HG03159 (cell line): ENCODE data around the gene CDC42SE2.
A peak's percentile ranks its signal among the peaks of the same experiment; 100 is the strongest.

Source experiments
- ATAC-seq: cut with Tn5 transposase; IDR thresholded peaks from one replicate; pipeline ENCODE4 v1.9.1; 2021; ENCODE audit warnings: mild to moderate bottlenecking, moderate library complexity; ENCODE audit not compliant: unreplicated experiment

Gene CDC42SE2, protein sequence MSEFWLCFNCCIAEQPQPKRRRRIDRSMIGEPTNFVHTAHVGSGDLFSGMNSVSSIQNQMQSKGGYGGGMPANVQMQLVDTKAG

DNA sequence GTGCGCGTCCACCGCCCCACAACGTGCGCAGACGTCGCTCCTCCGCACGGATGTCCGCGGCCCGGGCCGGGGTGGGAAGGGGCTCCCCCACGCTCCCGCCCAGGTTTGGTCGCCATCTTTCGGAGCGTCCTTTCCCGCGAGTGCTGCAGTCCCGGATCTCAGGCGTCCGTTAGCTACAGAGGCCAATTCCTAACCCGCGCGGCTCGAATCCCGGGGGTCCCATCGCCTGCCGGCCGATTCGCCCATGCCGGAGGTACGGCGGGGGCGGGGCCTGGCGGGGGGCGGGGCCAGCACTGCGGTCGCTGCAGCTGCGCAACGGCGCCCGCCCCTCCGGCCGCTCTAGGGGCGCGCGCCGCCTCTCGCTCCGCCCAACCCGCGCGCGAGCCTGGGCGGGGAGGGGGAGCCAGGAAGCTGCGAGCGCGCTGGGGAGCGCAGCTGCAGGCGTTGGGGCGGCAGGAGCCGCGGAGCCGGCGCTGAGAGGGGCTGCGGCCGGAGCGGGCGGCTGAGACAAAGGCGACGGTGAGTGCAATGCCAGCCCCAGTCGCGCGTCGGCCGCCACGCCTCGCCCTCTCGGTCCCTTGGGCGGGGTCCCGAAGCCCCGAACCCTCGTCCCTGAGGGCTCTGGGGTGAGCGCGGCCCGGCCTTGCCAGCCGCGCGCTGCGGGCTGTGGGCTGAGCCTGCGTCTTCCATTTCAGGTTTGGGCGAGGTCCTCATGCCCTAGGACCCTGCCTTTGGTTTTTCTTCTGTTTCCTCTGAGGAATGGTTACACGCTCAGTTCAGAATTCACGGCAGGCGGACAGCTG, at the start of gene CDC42SE2:
TSS of gene CDC42SE2 (plus strand) at position 406 of the 803 bp plus-strand sequence. CDS start 95,441 bp downstream, outside the sequence.
- peak; percentile 83 for ATAC-seq

DNA sequence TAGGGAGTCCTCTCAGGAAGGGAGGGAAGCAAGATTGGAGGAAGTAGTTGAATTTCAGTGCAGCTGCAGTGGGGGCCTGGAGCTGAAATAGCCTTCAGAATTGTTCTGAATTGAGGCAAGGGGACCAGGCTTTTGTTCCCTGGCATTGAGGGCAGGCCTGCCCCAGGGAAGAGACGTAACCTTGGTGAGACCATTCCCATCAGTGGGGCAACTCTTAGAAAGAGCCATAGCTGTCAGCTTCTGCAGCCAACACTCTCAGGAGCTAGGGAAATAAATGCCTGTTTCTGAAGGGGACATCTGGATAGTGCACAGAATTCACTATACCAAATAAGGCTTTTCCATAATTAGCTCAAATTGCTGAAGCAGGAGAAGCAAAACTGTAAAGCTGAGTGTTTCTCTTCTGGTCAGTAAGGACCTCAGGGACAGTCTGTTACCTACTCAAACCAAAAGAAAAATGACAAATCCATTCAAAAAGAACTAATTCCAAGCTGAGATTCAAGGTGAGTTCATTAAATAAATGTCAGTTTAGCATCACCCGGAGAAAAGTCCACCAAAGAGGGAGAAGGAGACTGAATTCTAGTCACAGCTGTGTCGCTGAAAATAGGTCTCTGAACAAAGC, 49.1 kb upstream of the CDC42SE2 start:
- no peak for ATAC-seq

DNA sequence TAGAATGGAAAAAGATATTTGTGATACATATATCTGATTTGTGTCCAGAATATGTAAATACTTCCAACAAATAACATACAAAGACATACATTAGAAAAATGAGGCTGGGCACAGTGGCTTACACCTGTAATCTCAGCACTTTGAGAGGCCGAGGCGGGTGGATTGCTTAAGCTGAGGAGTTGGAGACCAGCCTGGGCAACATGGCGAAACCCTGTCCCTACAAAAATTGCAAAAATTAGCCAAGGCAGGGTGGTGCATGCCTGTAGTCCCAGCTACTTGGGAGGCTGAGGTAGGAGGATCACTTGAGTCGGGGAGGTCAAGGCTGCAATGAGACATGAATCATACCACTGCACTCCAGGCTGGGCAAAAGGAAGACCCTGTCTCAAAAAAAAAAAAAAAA, 46.1 kb upstream of the CDC42SE2 start:
- no peak for ATAC-seq

DNA sequence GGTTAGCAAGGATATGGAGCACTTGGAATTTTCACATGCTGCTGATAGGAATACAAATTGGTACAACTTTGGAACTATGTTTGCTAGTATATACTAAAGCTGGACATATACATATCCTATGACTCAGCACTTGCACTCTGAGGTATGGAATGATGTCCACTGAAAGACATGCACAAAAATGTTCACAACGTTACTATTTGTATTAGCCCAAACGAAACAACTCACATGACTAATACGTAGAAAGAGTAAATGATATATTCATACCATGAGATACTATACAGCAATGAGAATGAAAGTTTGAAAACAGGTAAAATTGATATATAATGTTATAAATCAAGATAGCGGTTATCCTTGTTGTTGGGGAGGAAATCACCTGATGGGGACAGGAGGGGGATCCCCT, 45.5 kb upstream of the CDC42SE2 start:
- peak; percentile 52 for ATAC-seq

DNA sequence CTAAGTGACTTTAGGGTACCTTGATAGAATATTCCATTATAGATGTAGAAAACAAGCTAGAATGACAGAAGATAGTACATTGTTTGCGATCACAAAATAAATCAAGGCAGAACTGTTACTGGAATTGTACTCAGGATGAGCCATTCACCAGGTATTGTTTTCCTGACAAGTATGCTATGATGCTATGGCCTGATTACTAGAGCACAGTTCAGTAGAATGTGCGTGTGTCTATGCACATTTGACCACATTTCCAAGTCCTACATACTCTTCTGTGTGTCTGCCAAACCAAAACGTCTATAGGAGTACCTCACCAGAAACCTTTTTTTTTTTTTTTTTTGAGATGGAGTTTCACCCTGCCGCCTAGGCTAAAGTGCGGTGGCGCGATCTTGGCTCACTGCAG, 43.3 kb upstream of the CDC42SE2 start:
- ATAC-seq = no peak

DNA sequence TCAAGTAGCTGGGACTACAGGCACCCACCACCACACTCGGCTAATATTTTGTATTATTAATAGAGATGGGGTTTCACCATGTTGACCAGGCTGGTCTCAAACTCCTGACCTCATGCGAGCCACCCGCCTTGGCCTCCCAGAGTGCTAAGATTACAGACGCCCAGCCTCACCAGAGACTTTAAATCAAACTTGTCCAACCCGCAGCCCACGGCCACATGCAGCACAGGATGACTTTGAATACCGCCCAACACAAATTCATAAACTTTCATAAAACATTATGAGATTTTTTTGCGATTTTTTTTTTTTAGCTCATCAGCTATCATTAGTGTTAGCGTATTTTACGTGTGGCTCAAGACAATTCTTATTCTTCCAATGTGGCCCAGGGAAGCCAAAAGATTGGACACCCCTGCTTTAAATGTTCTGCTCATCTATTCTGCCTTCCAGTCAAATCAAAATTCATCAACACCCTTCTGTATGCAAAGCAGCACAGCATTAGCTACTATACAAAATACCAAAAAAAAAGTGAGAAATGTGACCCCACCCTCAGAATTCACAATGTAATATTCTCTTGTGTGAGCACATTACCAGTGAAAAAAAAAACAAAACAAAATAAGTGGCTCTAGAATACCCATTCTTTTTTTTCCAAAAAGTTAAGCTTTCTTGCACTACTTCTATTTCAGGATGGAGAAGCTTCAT, 42.7 kb upstream of the CDC42SE2 start:
- no peak for ATAC-seq

DNA sequence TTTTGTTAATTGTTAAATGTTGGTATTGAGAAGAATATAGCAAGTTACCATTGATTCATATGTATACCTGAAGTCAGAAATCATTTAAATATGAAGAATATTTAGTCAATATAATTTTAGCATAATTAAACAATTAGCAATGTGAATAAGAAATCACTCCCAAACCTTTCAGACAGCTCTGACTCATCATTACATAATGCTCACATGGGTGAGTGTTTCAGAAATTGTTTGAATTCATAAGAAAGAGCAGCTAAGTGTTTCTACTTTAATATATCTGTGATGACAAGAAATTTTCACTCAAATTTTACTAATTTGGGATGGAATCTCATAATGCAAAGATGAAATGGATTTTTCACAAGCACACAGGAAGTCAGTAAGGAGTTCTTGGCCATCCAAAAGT, 42.0 kb upstream of the CDC42SE2 start:
- ATAC-seq = no peak

DNA sequence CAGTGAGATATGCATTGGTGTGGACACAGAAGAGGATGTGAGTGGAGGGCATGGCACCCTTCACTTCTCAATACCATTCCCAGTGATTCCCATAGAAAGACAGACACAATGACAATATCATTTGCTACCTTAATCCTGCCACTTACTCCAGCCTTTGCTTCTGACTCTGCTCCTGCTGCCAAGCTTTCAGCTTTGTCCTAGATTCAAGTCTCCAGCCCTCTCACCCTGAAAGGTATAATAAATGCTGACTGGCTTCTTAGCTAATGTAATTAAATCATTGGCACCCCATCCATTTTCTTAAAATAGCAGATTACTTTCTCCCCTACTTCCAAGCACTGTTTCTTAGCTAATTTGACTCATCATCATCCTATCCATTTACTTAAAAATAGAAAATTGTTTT, 41.1 kb upstream of the CDC42SE2 start:
- no peak for ATAC-seq

DNA sequence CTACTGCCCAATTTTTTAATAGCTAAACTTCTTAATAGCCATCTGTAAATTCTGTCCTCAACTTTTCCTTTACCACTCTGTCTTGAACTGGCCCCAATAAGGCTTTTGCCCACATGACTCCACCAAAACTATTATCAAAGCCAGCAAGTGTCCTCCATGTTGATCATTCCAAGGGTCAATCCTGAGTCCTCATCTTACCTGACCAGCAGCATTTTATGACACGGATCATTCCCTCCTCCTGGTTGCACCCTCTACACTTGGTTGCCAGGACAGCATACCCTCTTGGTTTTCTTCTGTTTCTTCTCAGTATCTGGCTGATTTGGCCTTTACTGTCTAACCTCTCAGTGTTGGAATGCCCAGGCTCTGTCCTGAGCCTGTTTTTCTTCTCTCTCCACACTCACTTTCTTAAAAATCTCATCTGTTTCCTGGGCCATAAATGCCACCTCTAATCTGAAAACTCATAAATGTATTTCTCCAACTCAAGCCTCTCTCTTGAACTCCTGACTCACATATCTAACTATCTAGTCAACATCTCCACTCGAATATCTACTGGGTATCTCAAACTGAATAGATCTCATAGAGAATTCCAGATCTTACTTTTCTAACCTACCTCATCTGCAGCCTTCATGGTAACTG, 40.0 kb upstream of the CDC42SE2 start:
- ATAC-seq = no peak

DNA sequence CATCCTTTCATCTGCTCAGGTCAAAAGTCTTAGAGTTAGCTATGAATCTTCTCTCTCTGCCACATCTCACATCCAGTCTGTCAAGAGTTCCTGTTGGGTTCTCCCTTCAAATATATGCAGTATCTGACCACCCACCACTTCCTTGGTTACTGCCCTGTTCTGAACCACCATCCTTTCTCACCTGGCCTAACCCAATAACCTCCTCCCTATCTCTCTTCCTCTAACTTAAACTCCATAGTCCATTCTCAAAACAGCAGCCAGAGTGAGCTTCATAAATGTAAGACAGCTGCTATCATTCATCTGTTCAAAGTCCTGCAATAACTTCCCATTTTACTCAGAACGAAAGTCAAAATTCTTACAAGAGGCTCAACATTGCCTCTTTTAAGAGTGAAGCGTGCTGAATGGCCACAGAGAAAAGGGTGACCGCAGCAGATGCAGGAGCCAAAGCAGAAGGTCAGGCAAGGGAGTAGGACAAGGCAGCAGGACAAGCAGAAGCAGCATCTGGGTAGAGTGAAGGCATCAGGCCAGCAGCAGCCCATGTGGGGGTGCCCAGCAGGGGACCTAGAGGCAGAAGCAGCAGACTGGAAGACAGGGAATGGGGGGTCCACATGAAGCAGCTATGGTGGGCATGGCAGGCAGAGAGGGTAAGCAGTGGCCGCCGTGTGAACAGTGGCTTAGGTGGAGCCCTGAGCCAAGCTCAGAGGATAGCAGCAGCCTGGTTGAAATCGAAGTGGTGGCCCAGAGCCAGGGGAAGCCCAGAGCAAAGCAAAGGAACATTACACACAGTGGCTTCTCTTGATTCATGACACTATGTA, 39.3 kb upstream of the CDC42SE2 start:
- ATAC-seq = peak; percentile 81

DNA sequence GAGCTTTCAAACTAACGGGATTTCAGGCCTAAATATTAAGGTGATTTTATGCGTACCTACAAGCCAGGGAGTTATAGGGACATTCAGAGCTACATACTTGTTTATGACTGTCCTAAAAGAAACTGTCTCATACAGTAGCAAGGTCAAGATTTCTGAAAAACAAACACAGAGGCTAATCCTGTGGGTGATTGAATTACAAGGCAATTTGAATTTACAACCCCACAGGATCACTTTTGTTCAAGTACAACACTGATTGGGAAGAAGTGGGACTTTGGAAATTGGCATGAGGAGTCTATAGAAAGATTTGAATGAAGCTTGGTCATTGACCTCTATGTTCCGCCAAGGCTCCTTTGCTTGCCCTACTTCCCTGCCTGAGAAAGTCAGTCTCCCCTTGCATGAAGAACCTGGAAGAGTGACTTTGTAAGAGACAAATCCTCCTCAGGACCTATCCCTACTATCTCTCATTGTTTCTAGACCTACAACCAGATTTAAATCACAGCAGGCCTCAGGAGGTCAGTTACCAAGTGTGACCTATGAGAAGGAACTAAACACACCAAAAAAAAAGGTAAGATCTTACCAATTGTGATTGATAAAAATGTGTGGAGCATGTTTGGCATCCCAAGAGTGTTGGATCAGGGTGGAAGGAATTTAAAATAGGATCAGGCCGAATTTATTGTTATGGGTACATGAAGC, 38.4 kb upstream of the CDC42SE2 start:
- no peak for ATAC-seq

DNA sequence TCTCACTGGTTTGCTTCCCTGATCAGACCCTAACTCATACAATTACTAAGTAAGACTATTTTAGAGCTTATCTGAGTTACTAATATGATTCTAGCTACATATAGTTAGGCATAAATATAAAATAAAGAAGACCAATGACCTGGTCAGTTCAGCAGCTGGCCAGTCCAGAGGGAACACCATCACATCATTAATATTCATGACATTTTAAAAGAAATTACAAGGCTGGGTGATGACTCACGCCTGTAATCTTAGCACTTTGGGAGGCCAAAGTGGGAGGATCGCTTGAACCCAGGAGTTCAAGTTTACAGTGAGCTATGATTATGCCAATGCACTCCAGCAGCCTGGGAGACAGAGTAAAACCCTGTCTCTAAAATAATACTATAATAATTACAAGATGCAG, 37.0 kb upstream of the CDC42SE2 start:
- ATAC-seq = no peak

DNA sequence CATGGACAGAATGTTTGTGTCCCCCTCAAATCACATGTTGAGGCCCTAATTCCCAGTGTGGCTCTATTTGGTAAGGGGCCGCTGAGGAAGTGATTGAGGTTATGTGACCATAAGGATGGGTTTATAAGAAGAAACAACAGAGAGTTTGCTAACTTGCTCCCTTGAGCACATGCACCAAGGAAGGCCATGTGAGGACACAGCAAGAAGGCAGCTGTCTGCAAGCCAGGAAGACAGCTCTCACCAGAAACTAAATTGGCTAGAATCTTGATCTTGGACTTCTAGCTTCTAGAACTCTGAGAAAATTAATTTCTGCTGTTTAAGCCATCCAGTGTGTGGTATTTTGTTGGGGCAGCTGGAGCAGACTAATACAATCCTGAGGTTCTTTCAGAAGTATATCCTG, 35.2 kb upstream of the CDC42SE2 start:
- no peak for ATAC-seq

DNA sequence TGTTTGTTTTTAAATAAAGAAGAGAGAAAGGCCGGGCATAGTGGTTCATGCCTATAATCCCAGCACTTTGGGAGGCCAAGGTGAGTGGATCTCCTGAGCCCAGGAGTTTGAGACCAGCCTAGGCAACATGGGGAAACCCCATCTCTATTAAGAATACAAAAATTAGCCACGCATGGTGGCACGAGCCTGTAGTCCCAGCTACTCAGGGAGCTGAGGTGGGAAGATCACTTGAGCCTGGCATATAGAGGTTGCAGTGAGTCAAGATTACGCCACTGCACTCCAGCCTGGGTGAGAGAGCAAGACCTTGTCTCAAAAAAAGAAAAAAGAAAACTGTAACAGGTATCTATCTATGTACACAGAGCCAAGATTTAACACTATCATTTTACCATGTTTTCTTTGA, 34.2 kb upstream of the CDC42SE2 start:
- no peak for ATAC-seq

DNA sequence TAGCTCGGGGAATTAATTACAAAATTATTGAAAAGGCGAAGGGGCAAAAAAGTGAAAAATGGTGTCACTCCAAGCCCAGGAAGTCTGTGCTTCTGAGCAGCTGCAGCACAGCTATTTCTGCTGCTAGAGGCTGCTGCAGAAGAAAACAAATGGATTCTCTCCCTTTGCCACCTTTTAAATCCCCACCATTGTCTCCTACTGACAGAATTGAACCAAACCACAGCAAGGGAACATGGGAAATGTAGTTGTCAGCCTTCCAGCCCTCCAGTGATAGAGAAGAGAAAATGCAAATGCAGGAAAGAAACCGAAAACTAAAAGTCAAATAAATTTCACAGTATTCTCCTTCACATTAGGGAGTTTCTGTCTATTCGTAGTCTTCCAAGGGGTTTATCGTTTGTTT, 33.4 kb upstream of the CDC42SE2 start:
- no peak for ATAC-seq

DNA sequence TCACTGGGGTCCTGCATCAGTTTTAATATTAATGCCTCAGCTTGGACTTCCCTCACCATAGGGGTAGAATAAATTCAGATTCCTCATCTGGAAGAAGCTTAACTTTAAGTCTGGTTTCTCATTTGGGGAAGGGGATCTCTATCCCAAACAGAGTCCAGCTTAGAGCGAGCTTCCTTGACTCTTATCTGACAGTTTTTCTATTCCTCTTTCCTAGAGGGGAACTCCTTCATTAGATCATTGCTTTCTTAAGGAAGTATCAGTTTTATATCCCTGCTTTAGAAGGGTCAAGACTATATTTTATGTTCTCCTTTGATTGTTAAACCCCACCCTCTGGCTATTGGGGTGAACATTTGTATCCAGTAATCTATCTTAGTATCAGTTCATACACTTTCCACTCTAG, 24.2 kb upstream of the CDC42SE2 start:
- no peak for ATAC-seq

DNA sequence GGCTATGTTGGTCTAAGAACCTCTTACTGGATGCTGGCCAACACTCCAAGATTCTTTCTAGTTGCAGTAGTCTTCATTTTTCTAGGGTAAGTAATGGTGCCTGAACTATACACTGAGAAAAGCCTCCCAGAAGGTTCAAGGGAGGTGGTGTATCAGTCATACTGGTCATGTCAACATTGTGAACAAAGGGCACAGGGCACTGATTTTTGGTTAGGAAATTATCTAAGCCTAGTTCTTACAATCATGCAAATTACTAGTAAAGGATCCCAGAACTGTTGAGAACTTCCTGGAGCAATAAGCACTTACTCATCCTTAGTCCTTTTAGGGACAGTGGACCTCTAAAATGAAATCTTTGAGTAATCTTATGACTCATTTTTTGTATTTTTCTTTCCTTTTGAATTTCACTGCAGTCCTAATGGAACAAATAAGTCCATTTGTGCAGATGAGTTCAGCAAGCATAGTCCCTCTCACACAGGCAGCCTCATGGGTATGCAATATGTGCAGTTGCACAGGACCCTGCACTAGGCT, 21.1 kb upstream of the CDC42SE2 start:
- no peak for ATAC-seq

DNA sequence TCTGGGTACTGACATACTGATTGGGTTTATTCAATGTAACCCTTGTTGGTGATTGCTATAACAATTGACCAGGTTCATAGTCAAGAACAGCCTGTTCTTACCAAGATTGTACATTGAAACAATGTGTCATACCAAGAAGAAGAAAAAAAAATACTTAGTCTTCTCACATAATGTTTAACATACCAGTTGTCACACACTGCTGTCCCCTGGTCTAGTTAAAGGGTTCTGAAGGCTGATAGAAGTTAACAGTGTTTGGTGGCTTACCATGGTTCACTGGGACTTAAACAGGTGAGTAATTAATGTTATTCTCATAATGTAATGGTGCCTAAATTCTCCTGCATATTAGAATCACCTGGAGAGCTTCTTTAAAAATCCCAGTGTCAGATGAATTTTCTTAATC, 18.5 kb upstream of the CDC42SE2 start:
- peak; percentile 64 for ATAC-seq

DNA sequence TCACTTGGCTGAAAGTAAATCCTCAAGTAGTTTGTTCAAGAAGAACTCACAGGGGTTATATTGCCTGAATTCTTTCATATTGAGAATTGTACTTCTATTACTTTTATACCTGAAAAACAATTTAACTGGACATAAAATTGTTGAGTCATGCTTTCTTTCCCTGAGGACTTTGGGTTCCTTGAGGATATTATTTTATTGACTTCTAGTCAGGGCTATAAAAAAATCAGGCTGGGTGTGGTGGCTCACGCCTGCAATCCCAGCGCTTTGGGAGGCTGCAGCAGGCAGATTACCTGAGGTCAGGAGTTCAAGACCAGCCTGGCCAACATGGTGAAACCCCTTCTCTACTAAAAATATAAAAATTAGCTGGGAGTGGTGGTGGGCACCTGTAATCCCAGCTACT, 17.9 kb upstream of the CDC42SE2 start:
- no peak for ATAC-seq

DNA sequence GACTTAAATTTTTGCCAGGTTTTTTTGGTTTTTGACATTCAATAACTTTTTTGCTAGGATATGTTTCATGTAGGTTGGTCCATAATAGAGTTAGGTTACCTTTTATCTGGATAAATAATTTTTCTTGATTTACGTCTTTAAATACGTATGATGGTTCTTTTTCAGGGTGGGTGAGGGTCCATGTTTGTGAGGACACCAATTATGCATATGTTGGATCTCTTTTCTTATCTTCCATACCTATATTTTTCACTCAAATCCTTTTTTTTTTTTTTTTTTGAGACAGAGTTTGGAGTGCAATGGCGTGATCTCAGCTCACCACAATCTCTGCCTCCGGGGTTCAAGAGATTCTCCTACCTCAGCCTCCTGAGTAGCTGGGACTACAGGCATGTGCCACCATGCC, 17.3 kb upstream of the CDC42SE2 start:
- no peak for ATAC-seq
